Panc1 (cell line): ENCODE results near the gene SYF2. TPM values are rescaled to one million over a fixed set of nuclear protein-coding genes. Genes with fewer than 3 reads are reported as not detected.
"Not testable (repeated sequence)": the region's sequence is repeated elsewhere in the genome, so short reads cannot be mapped to it uniquely, and the experiment has no call there.

Experiments
- ATAC-seq: fragments of 200-7000 bp; cut with Tn5 transposase; 2 replicates; pipeline ENCODE4 v1.9.1; 2020; ENCODE audit warnings: mild to moderate bottlenecking, moderate library complexity
- BruUV-seq: library from RNA; stranded (reverse); fragments of 400-500 nt; replicated peaks from 2 replicates; lab custom pipeline; 2021; lab: Mats Ljungman, UMichigan
- CTCF ChIA-PET: fragments of 300-600 bp; sonication (Branson Sonifier 250); formaldehyde crosslinking; loops from one replicate; lab custom pipeline; 2022; ENCODE audit warnings: antibody characterized with exemption; lab: Charles Lee
- POLR2A ChIA-PET: fragments of 300-600 bp; sonication (Branson Sonifier 250); formaldehyde crosslinking; loops from one replicate; lab custom pipeline; 2022; ENCODE audit warnings: antibody characterized with exemption; lab: Charles Lee
- DNase-seq: peaks from one replicate; pipeline ENCODE4 v3.0.0-alpha.2; 2010; ENCODE audit warnings: low read depth, low spot score
- H3K27ac ChIP-seq: 2 replicates; pipeline ENCODE4 v1.5.1; 2011; ENCODE audit warnings: mild to moderate bottlenecking, low read length, inconsistent platforms
- H3K27me3 ChIP-seq: fragments of 200-500 bp; sonication (Bioruptor generic); 2 replicates; pipeline ENCODE4 v1.6.0; 2014; ENCODE audit warnings: low read length, inconsistent platforms; ENCODE audit not compliant: control insufficient read depth, insufficient read depth
- H3K36me3 ChIP-seq: fragments of 200-500 bp; sonication (Bioruptor generic); 2 replicates; pipeline ENCODE4 v1.5.1; 2014; ENCODE audit warnings: inconsistent platforms, mild to moderate bottlenecking, low read length, moderate library complexity; ENCODE audit not compliant: control insufficient read depth, insufficient read depth
- H3K4me1 ChIP-seq: 2 replicates; pipeline ENCODE4 v1.5.1; 2011; ENCODE audit warnings: inconsistent platforms, mild to moderate bottlenecking, low read length, moderate library complexity; ENCODE audit not compliant: control insufficient read depth, insufficient read depth
- H3K4me3 ChIP-seq, 2 experiments: 2 replicates each; pipeline ENCODE4 v1.5.1; 2011 to 2012; ENCODE audit warnings: low read depth in 2 of 2, low read length in 2 of 2, mild to moderate bottlenecking in 2 of 2, inconsistent platforms in 1 of 2, moderate library complexity in 1 of 2
- H3K9me3 ChIP-seq: fragments of 200-500 bp; sonication (Bioruptor generic); 2 replicates; pipeline ENCODE4 v1.5.1; 2014; ENCODE audit warnings: low read depth, mild to moderate bottlenecking, inconsistent platforms, low read length, moderate library complexity; ENCODE audit not compliant: control insufficient read depth, insufficient read depth
- POLR2AphosphoS5 ChIP-seq: IDR thresholded peaks from 2 replicates; pipeline ENCODE4 v1.6.1; 2012; ENCODE audit warnings: mild to moderate bottlenecking, low read depth, low read length, moderate library complexity
- in situ Hi-C: cut with HindIII; loops from 2 replicates; pipeline ENCODE4 v1.10.0; 2016; ENCODE audit warnings: low sequenced_read_pairs, low pct_unique_long_range_greater_than_20kb
- intact Hi-C: fragments of 100-400 bp; cut with micrococcal nuclease; formaldehyde crosslinking; loops from one replicate; pipeline ENCODE4 v1.10.0; 2022; ENCODE audit not compliant: unreplicated experiment
- total RNA-seq: library from RNA; stranded (reverse); gene quantifications from one replicate; pipeline ENCODE4 v1.2.1, GENCODE V29; 2021; ENCODE audit not compliant: unreplicated experiment

SYF2 gene
- total RNA-seq, 1 experiment from 2014 or later, result 28.9 TPM

- in situ Hi-C loops, intact Hi-C loops: not testable (repeated sequence)
These were observed 43.3 kb upstream of the SYF2 start for GRCh38 chr1:25275648-25276047.

GRCh38 chr1:25272238-25272637 is 39.9 kb upstream of the SYF2 start, which contains the start of gene RHD:
Gene RHD, plus strand, starts transcription at chr1:25272509. Its CDS starts 39 bp downstream, at chr1:25272548.
- DNase-seq, H3K4me3 ChIP-seq, H3K4me1 ChIP-seq, H3K27me3 ChIP-seq, intact Hi-C loops, CTCF ChIA-PET, in situ Hi-C loops, POLR2A ChIA-PET, H3K9me3 ChIP-seq, ATAC-seq, H3K36me3 ChIP-seq, BruUV-seq, H3K27ac ChIP-seq: not testable (repeated sequence)

More at GRCh38 chr1:25275648-25276047, 43.3 kb upstream of the SYF2 start:
- H3K4me1 ChIP-seq, DNase-seq, BruUV-seq, POLR2A ChIA-PET, CTCF ChIA-PET, ATAC-seq, H3K36me3 ChIP-seq, H3K27ac ChIP-seq, H3K4me3 ChIP-seq, H3K27me3 ChIP-seq, H3K9me3 ChIP-seq: not testable (repeated sequence)

GRCh38 chr1:25268143-25268760 is 36.0 kb upstream of the SYF2 start:
- peak; percentile 40 for ATAC-seq
- CTCF ChIA-PET, H3K27me3 ChIP-seq, DNase-seq, intact Hi-C loops, in situ Hi-C loops, H3K36me3 ChIP-seq, H3K9me3 ChIP-seq, H3K4me1 ChIP-seq, BruUV-seq, POLR2A ChIA-PET: not testable (repeated sequence)
- peak overlapping the region; percentile 45 to 54 for H3K4me3 ChIP-seq
- peak overlapping the region; percentile 76 for H3K27ac ChIP-seq

GRCh38 chr1:25267288-25268142 is 35.2 kb upstream of the SYF2 start:
- 0 out of 2 replicates have a peak, but pooled peaks have one; percentile 32 for TF ChIP-seq POLR2AphosphoS5
- peak; percentile 93 for ATAC-seq
- H3K27me3 ChIP-seq, intact Hi-C loops, in situ Hi-C loops, CTCF ChIA-PET, POLR2A ChIA-PET, H3K4me1 ChIP-seq, H3K9me3 ChIP-seq, H3K36me3 ChIP-seq: not testable (repeated sequence)
- Histone ChIP-seq H3K4me3 (peak overlapping the region; percentile 45 to 54), H3K27ac (peak overlapping the region; percentile 76)
- BruUV-seq, result TSS peak; percentile 84
- DNase-seq, result peak; percentile 65
